Keratinocyte (primary cell): ENCODE results near the gene ADCY7. TPM values are rescaled to one million over a fixed set of nuclear protein-coding genes. Genes with fewer than 3 reads are reported as not detected.

Experiments
- DNase-seq: peaks from one replicate; pipeline ENCODE4 v3.0.0-alpha.2; 2011; ENCODE audit warnings: low read depth, missing footprints, low spot score
- FAIRE-seq: peaks from 2 replicates; lab custom pipeline; 2011; peaks lifted over from hg19 to GRCh38; lab: Jason Lieb, UNC
- H2AFZ ChIP-seq: 2 replicates; pipeline ENCODE4 v1.6.0; 2012; ENCODE audit warnings: low read length, control low read depth, inconsistent platforms; ENCODE audit not compliant: control insufficient read depth
- H3K27ac ChIP-seq: 2 replicates; pipeline ENCODE4 v1.5.1; 2011; ENCODE audit warnings: low read length; ENCODE audit not compliant: control insufficient read depth, insufficient read depth
- H3K27me3 ChIP-seq: 3 replicates; pipeline ENCODE4 v1.6.0; 2011; ENCODE audit warnings: low read length; ENCODE audit not compliant: control insufficient read depth, insufficient read depth; ENCODE audit errors: extremely low read depth
- H3K36me3 ChIP-seq, 2 experiments: 2 replicates in 1 of 2; 3 replicates in 1 of 2; pipeline ENCODE4 v1.5.1; 2011; ENCODE audit warnings: low read length in 2 of 2, mild to moderate bottlenecking in 1 of 2; ENCODE audit not compliant: control insufficient read depth in 2 of 2, insufficient read depth in 2 of 2; ENCODE audit errors: extremely low read depth in 1 of 2
- H3K4me1 ChIP-seq: 3 replicates; pipeline ENCODE4 v1.5.1; 2011; ENCODE audit warnings: low read length; ENCODE audit not compliant: control insufficient read depth, insufficient read depth; ENCODE audit errors: extremely low read depth
- H3K4me2 ChIP-seq: 3 replicates; pipeline ENCODE4 v1.6.0; 2011; ENCODE audit warnings: low read depth, low read length; ENCODE audit not compliant: control insufficient read depth, insufficient read depth; ENCODE audit errors: extremely low read depth
- H3K4me3 ChIP-seq, 3 experiments: fragments of 200-600 bp in 1 of 3; sonication (generic) in 1 of 3; 2 replicates in 2 of 3; 3 replicates in 1 of 3; pipeline ENCODE4 v1.5.1; 2011 to 2016; ENCODE audit warnings: low read length in 3 of 3, mild to moderate bottlenecking in 3 of 3, control low read depth in 2 of 3, inconsistent platforms in 1 of 3, low read depth in 1 of 3, mixed read lengths in 1 of 3, mixed run types in 1 of 3, moderate library complexity in 1 of 3; ENCODE audit not compliant: control insufficient read depth in 2 of 3, insufficient read depth in 2 of 3; ENCODE audit errors: extremely low read depth in 1 of 3
- H3K79me2 ChIP-seq: 2 replicates; pipeline ENCODE4 v1.6.0; 2012; ENCODE audit warnings: low read length; ENCODE audit not compliant: control insufficient read depth, insufficient read depth
- H3K9ac ChIP-seq: 3 replicates; pipeline ENCODE4 v1.6.0; 2011; ENCODE audit warnings: low read length; ENCODE audit not compliant: control insufficient read depth, insufficient read depth; ENCODE audit errors: extremely low read depth
- H3K9me1 ChIP-seq: 3 replicates; pipeline ENCODE4 v1.6.0; 2011; ENCODE audit warnings: low read length; ENCODE audit not compliant: control insufficient read depth, insufficient read depth; ENCODE audit errors: extremely low read depth
- H3K9me3 ChIP-seq: 2 replicates; pipeline ENCODE4 v1.5.1; 2012; ENCODE audit warnings: low read depth, low read length; ENCODE audit not compliant: control insufficient read depth
- H4K20me1 ChIP-seq: 3 replicates; pipeline ENCODE4 v1.6.0; 2011; ENCODE audit warnings: low read length; ENCODE audit not compliant: control insufficient read depth, insufficient read depth; ENCODE audit errors: extremely low read depth
- EZH2 ChIP-seq: IDR thresholded peaks from one replicate; pipeline ENCODE4 v1.6.1; 2012; ENCODE audit warnings: inconsistent platforms, mild to moderate bottlenecking, low read length, moderate library complexity
- dilution Hi-C: fragments of 300-500 bp; cut with MboI; formaldehyde crosslinking; loops from one replicate; pipeline ENCODE4 v1.7.0; 2020; ENCODE audit warnings: low sequenced_read_pairs; ENCODE audit not compliant: extremely low pct_ligation_motif_present
- polyA plus RNA-seq, 5 experiments: library from polyadenylated mRNA; depleted of rRNA in 3 of 5; stranded (reverse) in 3 of 5; stranded (forward) in 1 of 5; unstranded in 1 of 5; fragments of >200 nt; gene quantifications; 1 replicate in 1 of 5; 2 replicates in 3 of 5; 3 replicates in 1 of 5; pipeline versions ENCODE4 v1.2.1 to v1.2.3, GENCODE V29; 2011 to 2012; ENCODE audit warnings: missing spikeins in 2 of 5, low read depth in 1 of 5, low replicate concordance in 1 of 5
- TF ChIP-seq, protein P1 (sequence below), 3 experiments: IDR thresholded peaks in 1 of 3; conservative IDR thresholded peaks in 1 of 3; optimal IDR thresholded peaks in 1 of 3; 2 replicates in 2 of 3; 3 replicates in 1 of 3; pipeline versions ENCODE3 to v1.5.1; 2011; ENCODE audit warnings: low read length in 3 of 3, mild to moderate bottlenecking in 3 of 3, moderate library complexity in 2 of 3, control low read depth in 1 of 3, inconsistent platforms in 1 of 3; ENCODE audit not compliant: insufficient read depth in 2 of 3; ENCODE audit errors: extremely low read depth in 1 of 3

Gene ADCY7
- polyA plus RNA-seq, 1 donor (not counting 4 experiments of a cell fraction or from before 2014, with no cell fraction given), result 5.1 TPM

DNA sequence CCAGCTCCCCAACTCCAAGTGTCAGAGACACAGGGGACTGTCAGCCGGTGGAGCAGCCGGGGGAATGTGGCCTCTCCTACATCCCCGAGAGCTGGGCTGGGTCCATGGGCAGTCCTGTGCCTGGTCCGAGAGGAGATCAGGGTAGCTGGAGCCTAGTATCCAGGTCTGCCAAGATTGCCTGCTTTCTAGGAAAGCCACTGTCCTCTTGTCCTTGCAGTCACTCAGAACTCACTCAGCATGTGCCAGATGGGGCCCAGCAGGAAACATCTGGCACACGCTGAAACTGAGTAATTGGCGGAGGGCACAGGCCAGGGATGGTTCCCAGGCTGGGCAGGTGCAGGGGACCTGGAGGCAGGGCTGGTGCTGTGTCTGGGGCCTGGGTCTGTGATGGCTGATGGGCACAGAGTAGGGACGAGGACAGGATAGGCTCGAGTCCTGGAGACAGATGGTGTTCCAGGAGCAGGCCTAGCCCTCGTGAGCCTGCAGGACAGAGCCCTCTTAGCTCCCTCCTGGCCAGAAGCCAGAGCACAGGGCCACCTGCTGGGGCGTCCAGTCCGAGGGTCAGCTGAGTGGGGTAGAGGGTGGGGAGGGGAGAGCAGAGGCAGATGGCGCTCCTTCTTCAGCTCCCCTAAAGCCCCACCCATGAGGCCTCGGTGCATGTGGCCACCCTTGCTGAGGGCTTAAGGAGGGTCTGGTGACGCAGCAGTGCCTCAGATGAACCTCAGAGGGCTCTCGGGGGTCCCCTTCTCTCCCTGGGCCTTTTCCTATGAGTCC lies 31.1 kb downstream of the ADCY7 start:
- H3K9ac ChIP-seq, result no peak overlapping the region
- no peak overlapping the region for H3K27ac ChIP-seq
- no peaks in the 10 kb centered on the region for H3K79me2 ChIP-seq
- H3K36me3 ChIP-seq, result peaks cover 0 to 22% of the 10 kb centered on the region in 2 experiments
- no peak overlapping the region for H2AFZ ChIP-seq
- peaks cover 2% of the 10 kb centered on the region for H3K4me1 ChIP-seq
- no peaks in the 10 kb centered on the region for H3K9me1 ChIP-seq
- no peaks in the 10 kb centered on the region for H3K27me3 ChIP-seq
- no peak overlapping the region for H3K4me2 ChIP-seq
- H4K20me1 ChIP-seq, result no peaks in the 10 kb centered on the region
- FAIRE-seq, result no peak
- DNase-seq, result no peak
- no peak overlapping the region for H3K4me3 ChIP-seq
- TF ChIP-seq, protein P1, sequence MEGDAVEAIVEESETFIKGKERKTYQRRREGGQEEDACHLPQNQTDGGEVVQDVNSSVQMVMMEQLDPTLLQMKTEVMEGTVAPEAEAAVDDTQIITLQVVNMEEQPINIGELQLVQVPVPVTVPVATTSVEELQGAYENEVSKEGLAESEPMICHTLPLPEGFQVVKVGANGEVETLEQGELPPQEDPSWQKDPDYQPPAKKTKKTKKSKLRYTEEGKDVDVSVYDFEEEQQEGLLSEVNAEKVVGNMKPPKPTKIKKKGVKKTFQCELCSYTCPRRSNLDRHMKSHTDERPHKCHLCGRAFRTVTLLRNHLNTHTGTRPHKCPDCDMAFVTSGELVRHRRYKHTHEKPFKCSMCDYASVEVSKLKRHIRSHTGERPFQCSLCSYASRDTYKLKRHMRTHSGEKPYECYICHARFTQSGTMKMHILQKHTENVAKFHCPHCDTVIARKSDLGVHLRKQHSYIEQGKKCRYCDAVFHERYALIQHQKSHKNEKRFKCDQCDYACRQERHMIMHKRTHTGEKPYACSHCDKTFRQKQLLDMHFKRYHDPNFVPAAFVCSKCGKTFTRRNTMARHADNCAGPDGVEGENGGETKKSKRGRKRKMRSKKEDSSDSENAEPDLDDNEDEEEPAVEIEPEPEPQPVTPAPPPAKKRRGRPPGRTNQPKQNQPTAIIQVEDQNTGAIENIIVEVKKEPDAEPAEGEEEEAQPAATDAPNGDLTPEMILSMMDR (optimal IDR thresholded peaks at IDR 0.05 in 1 of 3, IDR thresholded peaks at IDR 0.05 in 1 of 3, conservative IDR thresholded peaks at IDR 0.05 in 1 of 3; ENCODE audit: extremely low read depth in 1 of 3, insufficient read depth in 2 of 3, low read length in 3 of 3), result no peak
- TF ChIP-seq EZH2, result no peak
- H3K9me3 ChIP-seq, result no peaks in the 10 kb centered on the region
- dilution Hi-C loops, result no loop called here

DNA sequence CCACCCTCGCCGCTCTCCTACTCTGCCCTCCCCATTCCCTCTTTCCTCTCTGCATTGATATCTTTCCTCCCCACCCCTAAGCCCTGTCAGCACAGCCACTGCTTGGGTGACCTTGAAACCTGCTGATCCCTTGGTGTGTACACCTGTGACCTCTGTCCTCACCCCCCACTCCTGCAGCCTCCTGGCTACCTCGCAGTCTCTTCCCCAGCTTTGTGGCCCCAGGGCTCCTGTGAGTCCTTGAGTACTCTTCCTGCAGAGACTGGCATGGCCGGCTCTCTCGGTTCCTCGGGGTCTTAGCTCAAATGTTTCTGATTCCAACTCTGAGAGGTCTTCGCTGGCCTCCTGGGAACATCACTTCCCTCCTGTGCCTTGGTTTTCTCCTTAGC lies 31.7 kb downstream of the ADCY7 start:
- no peaks in the 10 kb centered on the region for H4K20me1 ChIP-seq
- no peak for DNase-seq

More for the DNA sequence above, 31.7 kb downstream of the ADCY7 start:
- no peak overlapping the region for H2AFZ ChIP-seq
- dilution Hi-C loops, result no loop called here
- H3K9me3 ChIP-seq, result no peaks in the 10 kb centered on the region
- no peaks in the 10 kb centered on the region for H3K27me3 ChIP-seq
- no peak for TF ChIP-seq EZH2
- TF ChIP-seq, protein P1 (optimal IDR thresholded peaks at IDR 0.05 in 1 of 3, IDR thresholded peaks at IDR 0.05 in 1 of 3, conservative IDR thresholded peaks at IDR 0.05 in 1 of 3; ENCODE audit: extremely low read depth in 1 of 3, insufficient read depth in 2 of 3, low read length in 3 of 3), result no peak
- H3K4me1 ChIP-seq, result peaks cover 2% of the 10 kb centered on the region
- H3K9ac ChIP-seq, result no peak overlapping the region
- H3K9me1 ChIP-seq, result no peaks in the 10 kb centered on the region
- no peaks in the 10 kb centered on the region for H3K79me2 ChIP-seq
- no peak for FAIRE-seq
- no peak overlapping the region for H3K27ac ChIP-seq
- H3K4me2 ChIP-seq, result no peak overlapping the region
- no peak overlapping the region for H3K4me3 ChIP-seq
- H3K36me3 ChIP-seq, result peaks cover 0 to 19% of the 10 kb centered on the region in 2 experiments
